ENCODE data around the gene CAMK2B. TPM values are rescaled to one million over a fixed set of nuclear protein-coding genes. Genes with fewer than 3 reads are reported as not detected.

Gene CAMK2B
- total RNA-seq, 5 donors from 2014 or later (not counting 1 experiment from before 2014, with no cell fraction given): 0.35 TPM; not detected in 4

DNA sequence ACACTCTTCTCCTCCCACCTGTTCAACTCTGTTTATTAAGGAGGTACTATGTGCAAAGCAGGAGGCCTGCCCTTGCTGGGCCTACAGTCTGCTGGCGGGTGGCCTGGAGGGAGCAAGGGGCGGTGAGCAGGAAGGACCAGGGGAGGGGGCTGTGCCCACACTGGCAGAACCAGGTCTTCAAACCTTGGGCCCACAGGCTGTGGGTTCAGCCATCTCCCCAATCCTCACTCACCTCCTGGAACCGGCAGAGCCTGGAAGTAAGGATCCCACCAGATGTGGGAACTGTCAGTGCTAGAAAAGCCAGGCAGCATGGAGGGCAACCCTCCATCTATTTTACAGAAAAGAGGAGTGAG lies 50.8 kb downstream of the CAMK2B start:
- ATAC-seq (replicated peaks in 1 of 4) (no peak), DNase-seq (no peak)
- H3K27ac Mint-ChIP-seq: no peak overlapping the region
- no peaks in the 10 kb centered on the region for H3K9me3 ChIP-seq
- no peaks in the 10 kb centered on the region for H3K9me3 Mint-ChIP-seq
- CTCF ChIA-PET: no interaction called here
- H3K27ac ChIP-seq (ENCODE audit: low read length): no peak overlapping the region
- 100% methylated on average over 2 of the region's 3 CpGs for WGBS (ENCODE audit: insufficient coverage)
- no peak overlapping the region for H3K4me3 Mint-ChIP-seq
- H3K27me3 ChIP-seq (replicated peaks in 1 of 2; ENCODE audit: control insufficient read depth in 2 of 2, extremely low read depth in 1 of 2, insufficient read depth in 2 of 2, low read length in 1 of 2): peaks cover 0 to 13% of the 10 kb centered on the region in 2 experiments
- H3K4me1 Mint-ChIP-seq: no peaks in the 10 kb centered on the region
- peaks cover 0 to 3% of the 10 kb centered on the region in 2 donors for H3K27me3 Mint-ChIP-seq
- no peak overlapping the region for H3K4me3 ChIP-seq (ENCODE audit: control insufficient read depth in 1 of 2, extremely low read depth in 1 of 2, low read length in 1 of 2)
- no peaks in the 10 kb centered on the region for H3K4me1 ChIP-seq (ENCODE audit: control insufficient read depth in 1 of 2, extremely low read depth in 1 of 2, insufficient read depth in 2 of 2, low read length in 2 of 2)
- no peaks in the 10 kb centered on the region for H3K36me3 Mint-ChIP-seq
- H3K36me3 ChIP-seq (ENCODE audit: control insufficient read depth in 2 of 2, extremely low read depth in 1 of 2, insufficient read depth in 1 of 2, low read length in 1 of 2): no peaks in the 10 kb centered on the region
- POLR2A ChIA-PET: no interaction called here

DNA sequence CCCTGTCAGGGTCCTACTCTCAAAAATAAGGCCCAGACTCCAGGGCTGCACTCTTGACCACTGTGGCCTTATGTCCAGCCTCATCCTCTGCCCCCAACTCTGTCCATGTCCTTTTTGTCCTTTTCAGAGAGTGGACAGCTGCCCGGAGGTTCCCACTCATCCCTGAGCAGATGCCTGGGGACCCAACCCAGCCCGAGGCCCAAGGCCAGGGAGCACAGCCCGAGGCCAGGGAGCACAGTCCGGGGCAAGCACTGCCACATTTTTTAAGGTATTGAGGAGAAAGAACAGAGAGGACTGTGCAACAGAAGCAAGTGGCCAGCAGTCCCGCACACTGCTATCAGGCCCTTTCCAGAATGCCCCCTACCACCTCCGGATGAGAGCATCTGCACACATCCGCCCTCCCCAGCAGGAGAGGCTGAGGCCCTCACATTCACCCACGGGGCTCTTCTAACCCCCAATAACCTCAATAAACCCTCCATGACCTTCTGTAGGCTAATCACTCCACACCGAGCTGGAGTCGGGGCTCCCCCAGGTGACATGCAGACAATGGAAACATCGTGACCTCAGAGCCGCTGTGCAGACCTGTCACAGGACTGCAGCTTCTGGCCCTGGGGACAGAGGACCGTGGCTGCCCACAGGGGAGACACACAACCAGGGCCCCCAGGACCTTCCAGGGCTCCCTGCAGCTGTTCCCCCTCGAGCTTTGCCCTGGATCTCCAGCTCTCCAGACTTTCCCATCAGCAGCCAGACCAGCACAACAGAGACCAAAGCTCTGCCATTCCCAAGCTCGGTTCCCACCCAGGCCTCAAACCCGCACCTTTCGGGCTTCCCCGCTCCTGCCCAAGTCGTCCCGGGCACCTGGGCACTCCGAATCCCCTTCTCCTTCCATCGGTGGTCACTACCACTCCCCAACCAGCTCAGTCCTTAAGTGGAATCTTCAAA lies 51.4 kb downstream of the CAMK2B start:
- H3K36me3 Mint-ChIP-seq: no peaks in the 10 kb centered on the region
- CTCF ChIA-PET: no interaction called here

GRCh38 chr7:44272981-44273380 lies 52.4 kb downstream of the CAMK2B start:
- Mint-ChIP-seq H3K36me3 (no peaks in the 10 kb centered on the region), H3K4me3 (no peak overlapping the region), H3K27me3 (peaks cover 0 to 3% of the 10 kb centered on the region in 2 donors), H3K4me1 (no peaks in the 10 kb centered on the region), H3K27ac (no peak overlapping the region), H3K9me3 (no peaks in the 10 kb centered on the region)
- Histone ChIP-seq H3K36me3 (ENCODE audit: control insufficient read depth in 2 of 2, extremely low read depth in 1 of 2, insufficient read depth in 1 of 2, low read length in 1 of 2) (no peaks in the 10 kb centered on the region), H3K27ac (ENCODE audit: low read length) (no peak overlapping the region), H3K4me3 (ENCODE audit: control insufficient read depth in 1 of 2, extremely low read depth in 1 of 2, low read length in 1 of 2) (no peak overlapping the region), H3K27me3 (replicated peaks in 1 of 2; ENCODE audit: control insufficient read depth in 2 of 2, extremely low read depth in 1 of 2, insufficient read depth in 2 of 2, low read length in 1 of 2) (peaks cover 0 to 20% of the 10 kb centered on the region in 2 experiments), H3K9me3 (no peaks in the 10 kb centered on the region), H3K4me1 (ENCODE audit: control insufficient read depth in 1 of 2, extremely low read depth in 1 of 2, insufficient read depth in 2 of 2, low read length in 2 of 2) (no peaks in the 10 kb centered on the region)
- ChIA-PET POLR2A (no interaction called here), CTCF (interaction anchor here in 1 of 2 donors (0.5 kb wide), 1 partner anchor 411 kb away, joined by 3 read pairs; no protein-coding TSS in a partner anchor)
- DNase-seq: no peak
- ATAC-seq (replicated peaks in 1 of 4): no peak
- WGBS (ENCODE audit: insufficient coverage): 93% methylated on average over 3 of the region's 6 CpGs

More for the DNA sequence above, 51.4 kb downstream of the CAMK2B start:
- POLR2A ChIA-PET: no interaction called here
- Histone ChIP-seq H3K4me3 (ENCODE audit: control insufficient read depth in 1 of 2, extremely low read depth in 1 of 2, low read length in 1 of 2) (no peak overlapping the region), H3K27me3 (replicated peaks in 1 of 2; ENCODE audit: control insufficient read depth in 2 of 2, extremely low read depth in 1 of 2, insufficient read depth in 2 of 2, low read length in 1 of 2) (peaks cover 0 to 17% of the 10 kb centered on the region in 2 experiments), H3K27ac (ENCODE audit: low read length) (no peak overlapping the region), H3K9me3 (no peaks in the 10 kb centered on the region), H3K36me3 (ENCODE audit: control insufficient read depth in 2 of 2, extremely low read depth in 1 of 2, insufficient read depth in 1 of 2, low read length in 1 of 2) (no peaks in the 10 kb centered on the region), H3K4me1 (ENCODE audit: control insufficient read depth in 1 of 2, extremely low read depth in 1 of 2, insufficient read depth in 2 of 2, low read length in 2 of 2) (no peaks in the 10 kb centered on the region)
- DNase-seq: no peak
- H3K4me3 Mint-ChIP-seq: no peak overlapping the region
- H3K4me1 Mint-ChIP-seq: no peaks in the 10 kb centered on the region
- no peaks in the 10 kb centered on the region for H3K9me3 Mint-ChIP-seq
- peaks cover 0 to 3% of the 10 kb centered on the region in 2 donors for H3K27me3 Mint-ChIP-seq
- ATAC-seq (replicated peaks in 1 of 4): no peak
- 75% methylated on average over 17 of the region's 22 CpGs for WGBS (ENCODE audit: insufficient coverage)
- no peak overlapping the region for H3K27ac Mint-ChIP-seq

- H3K4me3 Mint-ChIP-seq: no peak overlapping the region
- H3K9me3 Mint-ChIP-seq: no peaks in the 10 kb centered on the region
- no peak overlapping the region for H3K4me3 ChIP-seq (ENCODE audit: control insufficient read depth in 1 of 2, extremely low read depth in 1 of 2, low read length in 1 of 2)
- no peak overlapping the region for H3K27ac Mint-ChIP-seq
- ATAC-seq (replicated peaks in 1 of 4): no peak
- no peak overlapping the region for H3K27ac ChIP-seq (ENCODE audit: low read length)
- CTCF ChIA-PET: interaction anchor here in 1 of 2 donors (0.5 kb wide), 1 partner anchor 412 kb away, joined by 3 read pairs; no protein-coding TSS in a partner anchor
- no peaks in the 10 kb centered on the region for H3K36me3 Mint-ChIP-seq
- WGBS (ENCODE audit: insufficient coverage): 89% methylated on average over 7 of the region's 7 CpGs
- POLR2A ChIA-PET: no interaction called here
- H3K9me3 ChIP-seq: no peaks in the 10 kb centered on the region
- H3K4me1 Mint-ChIP-seq: no peaks in the 10 kb centered on the region
- DNase-seq: no peak
- H3K36me3 ChIP-seq (ENCODE audit: control insufficient read depth in 2 of 2, extremely low read depth in 1 of 2, insufficient read depth in 1 of 2, low read length in 1 of 2): no peaks in the 10 kb centered on the region
- peaks cover 0 to 18% of the 10 kb centered on the region in 2 experiments for H3K27me3 ChIP-seq (replicated peaks in 1 of 2; ENCODE audit: control insufficient read depth in 2 of 2, extremely low read depth in 1 of 2, insufficient read depth in 2 of 2, low read length in 1 of 2)
- peaks cover 0 to 3% of the 10 kb centered on the region in 2 donors for H3K27me3 Mint-ChIP-seq
- no peaks in the 10 kb centered on the region for H3K4me1 ChIP-seq (ENCODE audit: control insufficient read depth in 1 of 2, extremely low read depth in 1 of 2, insufficient read depth in 2 of 2, low read length in 2 of 2)
Measured at GRCh38 chr7:44272456-44272855, 52.9 kb downstream of the CAMK2B start.

DNA sequence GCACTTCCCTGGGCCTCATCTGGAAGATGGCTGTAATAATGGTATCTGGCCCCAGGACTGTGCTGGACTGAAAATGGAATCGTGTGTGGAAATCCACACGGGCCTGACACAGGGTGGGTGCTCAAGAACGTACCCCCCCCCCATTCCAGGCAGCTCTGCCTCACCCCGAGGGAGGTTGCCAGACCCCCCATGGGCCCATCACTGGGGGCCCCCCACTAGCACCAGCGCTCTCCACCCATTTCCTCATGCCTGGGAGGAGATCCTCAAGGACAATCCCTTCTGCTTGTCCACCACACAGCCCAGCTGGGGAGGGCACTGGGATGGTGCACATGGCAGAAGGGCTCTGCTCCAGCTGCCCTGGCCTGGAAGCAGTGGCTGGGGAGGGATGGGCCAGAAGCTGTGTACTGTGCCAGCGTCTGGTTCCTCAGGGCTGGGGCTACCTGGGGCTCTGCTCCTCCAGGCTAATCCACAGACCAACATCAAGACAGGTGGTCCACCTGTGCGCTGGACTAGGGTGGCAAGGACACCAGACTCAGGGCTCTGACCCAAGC lies 55.4 kb downstream of the CAMK2B start:
- Mint-ChIP-seq H3K36me3 (no peaks in the 10 kb centered on the region), H3K27ac (no peak overlapping the region), H3K27me3 (peaks cover 0 to 1% of the 10 kb centered on the region in 2 donors), H3K4me1 (no peaks in the 10 kb centered on the region), H3K4me3 (no peak overlapping the region), H3K9me3 (no peaks in the 10 kb centered on the region)
- Histone ChIP-seq H3K36me3 (ENCODE audit: control insufficient read depth in 2 of 2, extremely low read depth in 1 of 2, insufficient read depth in 1 of 2, low read length in 1 of 2) (no peaks in the 10 kb centered on the region), H3K9me3 (no peaks in the 10 kb centered on the region), H3K27me3 (replicated peaks in 1 of 2; ENCODE audit: control insufficient read depth in 2 of 2, extremely low read depth in 1 of 2, insufficient read depth in 2 of 2, low read length in 1 of 2) (peaks cover 0 to 9% of the 10 kb centered on the region in 2 experiments), H3K4me1 (ENCODE audit: control insufficient read depth in 1 of 2, extremely low read depth in 1 of 2, insufficient read depth in 2 of 2, low read length in 2 of 2) (no peaks in the 10 kb centered on the region), H3K4me3 (ENCODE audit: control insufficient read depth in 1 of 2, extremely low read depth in 1 of 2, low read length in 1 of 2) (no peak overlapping the region), H3K27ac (ENCODE audit: low read length) (no peak overlapping the region)
- DNase-seq (no peak), ATAC-seq (replicated peaks in 1 of 4) (no peak)
- CTCF ChIA-PET: no interaction called here
- 89% methylated on average over 4 of the region's 7 CpGs for WGBS (ENCODE audit: insufficient coverage)
- POLR2A ChIA-PET: no interaction called here

GRCh38 chr7:44269417-44269816 lies 56.0 kb downstream of the CAMK2B start:
- ChIA-PET CTCF (no interaction called here), POLR2A (interaction anchor here in 1 of 2 donors (0.6 kb wide), 1 partner anchor 21 kb away, joined by 4 read pairs; no protein-coding TSS in a partner anchor)
- no peaks in the 10 kb centered on the region for H3K4me1 Mint-ChIP-seq
- peaks cover 0 to 1% of the 10 kb centered on the region in 2 donors for H3K27me3 Mint-ChIP-seq
- H3K36me3 Mint-ChIP-seq: no peaks in the 10 kb centered on the region
- H3K27ac ChIP-seq (ENCODE audit: low read length): no peak overlapping the region
- H3K4me3 ChIP-seq (ENCODE audit: control insufficient read depth in 1 of 2, extremely low read depth in 1 of 2, low read length in 1 of 2): no peak overlapping the region
- H3K4me3 Mint-ChIP-seq: no peak overlapping the region
- no peaks in the 10 kb centered on the region for H3K4me1 ChIP-seq (ENCODE audit: control insufficient read depth in 1 of 2, extremely low read depth in 1 of 2, insufficient read depth in 2 of 2, low read length in 2 of 2)
- ATAC-seq (replicated peaks in 1 of 4) (no peak), DNase-seq (no peak)
- no peaks in the 10 kb centered on the region for H3K9me3 Mint-ChIP-seq
- no peak overlapping the region for H3K27ac Mint-ChIP-seq
- H3K9me3 ChIP-seq: no peaks in the 10 kb centered on the region
- peaks cover 0 to 13% of the 10 kb centered on the region in 2 experiments for H3K27me3 ChIP-seq (replicated peaks in 1 of 2; ENCODE audit: control insufficient read depth in 2 of 2, extremely low read depth in 1 of 2, insufficient read depth in 2 of 2, low read length in 1 of 2)
- H3K36me3 ChIP-seq (ENCODE audit: control insufficient read depth in 2 of 2, extremely low read depth in 1 of 2, insufficient read depth in 1 of 2, low read length in 1 of 2): no peaks in the 10 kb centered on the region
- WGBS (ENCODE audit: insufficient coverage): 56% methylated on average over 6 of the region's 10 CpGs
